Measurements from ENCODE around the gene HOGA1.
"Not testable (repeated sequence)": the region's sequence is repeated elsewhere in the genome, so short reads cannot be mapped to it uniquely, and the experiment has no call there.

HOGA1 gene

DNA sequence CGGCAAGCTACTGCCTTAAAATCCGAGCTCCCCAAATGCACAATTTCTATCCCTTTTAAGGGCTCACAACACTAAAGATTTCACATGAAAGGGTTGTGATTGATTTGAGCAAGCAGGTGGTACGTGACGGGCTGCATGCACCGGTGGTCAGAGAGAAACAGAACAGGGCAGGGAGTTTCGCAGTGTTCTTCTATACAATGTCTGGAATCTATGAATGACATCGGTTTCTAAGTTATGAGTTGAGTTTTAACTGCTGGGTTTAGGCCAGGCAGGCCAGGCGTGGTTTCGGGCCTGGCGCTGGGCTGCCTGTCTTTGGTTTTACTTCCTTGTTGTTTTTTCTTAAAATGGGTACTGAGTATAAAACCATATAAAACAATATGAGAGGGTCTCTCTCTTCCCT is 28.6 kb upstream of the HOGA1 start:
- FAIRE-seq, result not testable (repeated sequence)

DNA sequence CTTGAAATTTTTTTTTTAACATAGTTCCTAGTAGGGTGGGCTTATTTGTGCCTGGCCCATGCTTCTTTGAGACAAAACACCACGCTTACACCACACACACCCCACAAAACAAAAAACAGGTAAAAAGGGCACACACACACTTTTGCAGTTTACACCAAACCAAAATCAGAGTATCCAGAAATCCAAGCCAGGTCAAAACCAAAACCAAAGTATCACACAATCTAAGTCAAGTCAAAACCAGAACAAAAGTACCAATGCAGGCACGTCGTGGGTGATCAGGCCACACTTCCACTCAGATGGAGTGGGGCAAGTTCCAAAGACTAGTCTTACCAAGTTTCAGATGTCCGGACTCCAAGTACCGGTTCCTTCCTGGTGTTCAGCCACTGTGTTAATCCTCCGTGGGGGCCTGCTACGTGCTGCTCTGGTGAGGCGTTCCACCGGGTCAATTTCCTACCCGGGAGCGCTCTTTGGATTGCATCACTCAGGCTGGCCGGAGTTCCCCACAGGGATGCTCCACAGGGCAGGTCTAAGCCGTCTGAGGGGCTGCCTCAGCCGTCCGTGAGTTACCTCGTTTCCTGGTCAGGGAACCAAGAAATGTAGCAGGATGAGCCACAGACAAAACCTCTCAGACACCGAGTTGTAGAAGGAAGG is 23.3 kb upstream of the HOGA1 start:
- not testable (repeated sequence) for FAIRE-seq

DNA sequence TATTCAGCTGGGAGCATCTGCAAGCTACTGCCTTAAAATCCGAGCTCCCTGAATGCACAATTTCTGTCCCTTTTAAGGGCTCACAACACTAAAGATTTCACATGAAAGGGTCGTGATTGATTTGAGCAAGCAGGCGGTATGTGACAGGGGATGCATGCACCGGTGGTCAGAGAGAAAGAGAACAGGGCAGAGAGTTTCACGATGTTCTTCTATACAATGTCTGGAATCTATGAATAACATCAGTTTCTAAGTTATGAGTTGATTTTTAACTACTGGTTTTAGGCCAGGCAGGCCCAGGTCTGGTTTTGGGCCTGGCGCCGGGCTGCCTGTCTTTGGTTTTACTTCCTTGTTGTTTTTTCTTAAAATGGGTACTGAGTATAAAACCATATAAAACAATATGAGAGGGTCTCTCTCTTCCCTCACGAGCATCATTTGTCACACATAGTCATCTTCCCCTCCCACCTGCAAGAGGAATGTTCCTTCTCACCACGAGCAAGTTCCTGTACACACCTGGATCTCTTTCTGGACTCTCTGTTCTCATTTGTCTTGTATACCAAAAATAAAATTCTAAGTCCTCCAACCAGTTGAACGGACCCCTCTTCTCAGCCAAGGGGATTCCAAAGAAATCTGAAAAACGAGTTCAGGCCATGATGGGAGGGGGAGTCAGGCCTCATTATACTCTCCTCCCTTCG is 22.7 kb upstream of the HOGA1 start:
- not testable (repeated sequence) for FAIRE-seq

DNA sequence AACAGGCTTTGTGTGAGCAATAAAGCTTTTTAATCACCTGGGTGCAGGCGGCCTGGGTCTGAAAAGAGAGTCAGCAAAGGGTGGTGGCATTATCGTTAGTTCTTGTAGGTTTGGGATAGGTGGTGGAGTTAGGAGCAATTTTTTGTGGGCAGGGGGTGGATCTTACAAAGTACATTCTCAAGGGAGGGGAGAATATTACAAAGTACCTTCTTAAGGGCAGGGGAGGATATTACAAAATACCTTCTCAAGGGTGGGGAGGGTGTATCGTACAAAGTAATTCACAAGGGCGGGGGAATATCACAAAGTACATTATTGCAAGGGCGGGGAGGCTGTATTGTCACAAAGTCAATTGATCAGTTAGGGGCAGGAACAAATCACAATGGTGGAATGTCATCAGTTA is 21.9 kb upstream of the HOGA1 start:
- not testable (repeated sequence) for FAIRE-seq

DNA sequence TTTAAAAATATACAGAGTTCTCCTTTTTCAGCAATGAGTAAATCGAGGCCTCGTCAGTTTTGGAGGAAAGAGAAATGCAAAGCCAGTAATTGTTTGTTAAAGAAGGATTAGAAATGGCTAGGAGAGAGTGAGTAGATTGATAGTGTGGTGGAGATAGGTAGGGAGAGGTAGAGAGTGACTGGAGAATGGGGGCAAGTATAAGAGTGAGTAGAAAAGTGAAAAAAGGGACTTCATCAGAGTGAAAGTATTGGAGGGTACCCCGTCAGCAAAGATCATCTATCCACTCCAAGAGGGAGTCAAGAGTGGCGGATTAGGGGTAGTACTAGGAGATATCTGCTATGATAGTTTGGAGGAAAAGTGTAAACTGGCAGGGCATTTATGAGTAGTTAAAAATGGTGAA is 20.9 kb upstream of the HOGA1 start:
- FAIRE-seq, result no peak

DNA sequence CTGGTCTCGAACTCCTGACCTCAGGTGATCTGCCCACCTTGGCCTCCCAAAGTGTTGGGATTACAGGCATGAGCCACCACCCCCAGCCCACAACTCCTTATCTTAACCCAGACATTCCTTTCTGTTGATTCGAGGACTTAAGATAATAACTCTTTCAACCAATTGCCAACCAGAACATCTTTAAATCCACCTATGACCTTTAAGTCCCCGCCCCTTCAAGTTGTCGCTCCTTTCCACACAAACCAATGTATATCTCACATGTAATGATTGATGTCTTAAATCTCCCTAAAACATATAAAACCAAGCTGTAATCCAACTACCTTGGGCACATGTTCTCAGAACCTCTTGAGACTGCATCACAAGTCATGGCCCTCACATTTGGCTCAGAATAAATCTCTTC is 19.4 kb upstream of the HOGA1 start:
- no peak for FAIRE-seq

DNA sequence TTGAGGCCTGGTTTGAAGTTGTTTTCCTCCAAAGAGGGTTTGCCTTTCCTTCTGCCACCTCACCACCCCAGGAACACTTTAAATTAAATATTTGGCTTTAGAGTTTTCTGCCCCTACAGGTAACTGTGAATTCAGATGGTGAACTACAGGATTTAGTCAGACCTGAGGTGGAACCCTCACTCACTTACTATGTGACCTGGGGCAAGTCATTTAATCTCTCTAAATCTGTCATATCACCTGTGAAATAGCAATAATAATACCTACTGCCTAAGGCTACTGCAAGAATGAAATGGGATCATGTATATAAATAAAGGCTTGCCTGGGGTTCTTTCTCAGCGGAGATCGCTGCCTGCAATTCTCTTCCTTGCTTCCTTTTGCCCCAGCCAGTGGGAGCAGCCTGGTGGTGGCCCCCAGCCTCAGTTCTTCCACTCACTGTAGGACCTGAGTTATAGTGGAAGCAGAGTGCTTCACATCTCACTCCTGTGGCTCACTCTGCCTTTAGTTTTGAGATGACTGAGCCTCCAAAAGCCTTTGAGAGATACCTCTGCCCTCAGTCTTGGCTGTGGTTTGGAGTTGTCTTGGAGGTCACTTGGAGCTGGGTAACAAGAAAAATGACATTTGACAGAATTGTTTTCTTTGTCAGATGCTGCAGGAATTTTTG is 17.7 kb upstream of the HOGA1 start:
- no peak for FAIRE-seq

DNA sequence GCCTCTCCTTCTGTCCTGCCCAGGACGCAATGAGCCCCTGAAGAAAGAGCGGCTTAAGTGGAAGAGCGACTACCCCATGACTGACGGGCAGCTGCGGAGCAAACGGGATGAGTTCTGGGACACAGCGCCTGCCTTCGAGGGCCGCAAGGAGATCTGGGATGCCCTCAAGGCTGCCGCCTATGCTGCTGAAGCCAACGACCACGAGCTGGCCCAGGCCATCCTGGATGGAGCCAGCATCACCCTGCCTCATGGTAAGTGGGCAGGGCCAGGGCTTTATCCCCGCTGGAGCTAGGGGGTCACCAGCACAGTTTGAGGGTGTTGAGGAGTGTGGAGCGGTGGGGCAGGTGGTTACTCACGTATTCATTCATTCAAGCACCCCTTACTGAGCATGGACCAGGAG is 16.3 kb upstream of the HOGA1 start:
- FAIRE-seq, result no peak

GRCh38 chr10:97570146-97570788 is 13.9 kb upstream of the HOGA1 start:
- FAIRE-seq, result no peak

DNA sequence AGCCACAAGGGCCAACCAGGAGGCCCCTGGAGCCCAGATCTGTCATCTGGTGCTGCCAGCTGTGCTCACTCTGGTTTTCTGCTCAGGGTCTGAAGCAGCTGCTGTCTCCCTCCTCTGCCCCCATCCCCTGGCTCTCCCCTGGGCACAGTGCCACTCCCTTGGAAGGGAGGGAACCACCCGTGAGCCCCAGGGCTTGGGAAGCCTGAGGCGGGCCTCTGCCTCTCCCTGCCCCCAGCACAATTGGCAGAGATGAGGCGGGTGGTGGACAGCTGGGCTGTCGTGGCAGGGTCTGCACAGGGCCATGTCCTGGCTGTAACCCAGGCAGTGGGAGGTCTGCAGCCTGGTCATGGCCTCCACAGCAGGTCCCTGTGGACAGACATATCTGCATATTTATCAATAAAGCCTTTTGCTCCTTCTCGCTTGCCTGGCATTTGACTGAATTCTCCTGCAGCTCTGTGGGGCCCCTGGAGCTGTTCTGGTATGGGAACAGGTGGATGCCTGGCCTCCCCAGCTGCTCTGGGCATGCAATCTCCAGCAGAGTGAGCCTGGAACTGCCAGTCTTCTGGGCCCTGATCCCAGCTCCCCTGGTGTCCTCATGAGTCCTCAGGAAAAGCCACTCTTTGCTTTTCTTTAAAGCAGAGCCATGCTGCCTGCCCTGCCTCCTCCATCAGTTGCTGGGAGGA is 13.3 kb upstream of the HOGA1 start:
- no peak for FAIRE-seq

- FAIRE-seq, result no peak
These were observed 12.6 kb upstream of the HOGA1 start for GRCh38 chr10:97571622-97572021.

GRCh38 chr10:97572214-97572989 is 11.8 kb upstream of the HOGA1 start, which contains the start of gene ANKRD2:
TSS of gene ANKRD2 (plus strand) at chr10:97572779. CDS start at chr10:97572789, 10 bp downstream.
- no peak for FAIRE-seq

- no peak for FAIRE-seq
These were observed 11.2 kb upstream of the HOGA1 start for GRCh38 chr10:97573021-97573420.

DNA sequence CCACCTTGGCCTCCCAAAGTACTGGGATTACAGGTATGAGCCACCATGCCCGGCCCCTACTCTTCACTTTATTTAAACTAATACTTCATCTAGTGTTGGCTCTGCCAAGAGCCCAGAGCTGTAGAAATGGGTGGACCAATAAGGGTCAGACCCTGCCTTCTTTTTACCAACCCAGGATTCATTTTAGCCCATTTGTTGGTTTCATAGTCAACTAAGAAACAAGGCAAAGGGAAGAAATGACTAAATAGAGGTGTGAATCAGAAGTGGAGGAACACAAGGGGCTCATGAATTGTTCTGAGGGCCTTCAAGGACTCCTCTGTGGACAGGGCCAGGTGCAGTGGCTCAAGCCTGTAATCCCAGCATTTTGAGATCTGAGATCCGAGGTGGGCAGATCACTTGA is 10.5 kb upstream of the HOGA1 start:
- no peak for FAIRE-seq

- FAIRE-seq, result peak; percentile 96
These were observed 9.6 kb upstream of the HOGA1 start for GRCh38 chr10:97574374-97575126.

GRCh38 chr10:97575127-97575668 is 9.0 kb upstream of the HOGA1 start:
- no peak for FAIRE-seq

- FAIRE-seq, result not testable (repeated sequence)
These were observed 7.7 kb upstream of the HOGA1 start for GRCh38 chr10:97576487-97576886.

- no peak for FAIRE-seq
These were observed 6.5 kb upstream of the HOGA1 start for GRCh38 chr10:97577701-97578100.

GRCh38 chr10:97578171-97578844 is 5.9 kb upstream of the HOGA1 start:
- no peak for FAIRE-seq

Measured in islet of Langerhans (tissue), 1 donor.